Neutrophil (primary cell): ENCODE results near the gene CARD10.

Experiments used
- H3K27ac ChIP-seq: fragments of 200-600 bp; sonication (generic); 2 replicates; pipeline ENCODE4 v1.5.1; 2016; ENCODE audit warnings: mild to moderate bottlenecking, moderate library complexity
- H3K27me3 ChIP-seq: fragments of 200-600 bp; sonication (generic); 2 replicates; pipeline ENCODE4 v1.6.0; 2016; ENCODE audit warnings: mild to moderate bottlenecking
- H3K36me3 ChIP-seq: fragments of 200-600 bp; sonication (generic); 2 replicates; pipeline ENCODE4 v1.5.1; 2017
- H3K4me1 ChIP-seq, 2 experiments: fragments of 200-600 bp in 1 of 2; sonication (generic) in 1 of 2; 1 replicate in 1 of 2; 2 replicates in 1 of 2; pipeline versions ENCODE4 v1.5.1 to v1.6.1; 2013 to 2016; ENCODE audit warnings: low read depth in 1 of 2, low read length in 1 of 2, mild to moderate bottlenecking in 1 of 2, moderate library complexity in 1 of 2; ENCODE audit not compliant: control insufficient read depth in 1 of 2, insufficient read depth in 1 of 2
- H3K4me3 ChIP-seq, 2 experiments: fragments of 200-600 bp in 1 of 2; sonication (generic) in 1 of 2; 1 replicate in 1 of 2; 2 replicates in 1 of 2; pipeline ENCODE4 v1.5.1; 2013 to 2016; ENCODE audit warnings: low read depth in 1 of 2, low read length in 1 of 2, mild to moderate bottlenecking in 1 of 2, moderate library complexity in 1 of 2
- H3K9me3 ChIP-seq: fragments of 200-600 bp; sonication (generic); 2 replicates; pipeline ENCODE4 v1.5.1; 2016
- TF ChIP-seq, protein P1 (sequence below): fragments of 200-600 bp; sonication (generic); IDR thresholded peaks from 2 replicates; pipeline ENCODE4 v1.5.1; 2016; ENCODE audit warnings: antibody characterized with exemption

Gene CARD10, protein sequence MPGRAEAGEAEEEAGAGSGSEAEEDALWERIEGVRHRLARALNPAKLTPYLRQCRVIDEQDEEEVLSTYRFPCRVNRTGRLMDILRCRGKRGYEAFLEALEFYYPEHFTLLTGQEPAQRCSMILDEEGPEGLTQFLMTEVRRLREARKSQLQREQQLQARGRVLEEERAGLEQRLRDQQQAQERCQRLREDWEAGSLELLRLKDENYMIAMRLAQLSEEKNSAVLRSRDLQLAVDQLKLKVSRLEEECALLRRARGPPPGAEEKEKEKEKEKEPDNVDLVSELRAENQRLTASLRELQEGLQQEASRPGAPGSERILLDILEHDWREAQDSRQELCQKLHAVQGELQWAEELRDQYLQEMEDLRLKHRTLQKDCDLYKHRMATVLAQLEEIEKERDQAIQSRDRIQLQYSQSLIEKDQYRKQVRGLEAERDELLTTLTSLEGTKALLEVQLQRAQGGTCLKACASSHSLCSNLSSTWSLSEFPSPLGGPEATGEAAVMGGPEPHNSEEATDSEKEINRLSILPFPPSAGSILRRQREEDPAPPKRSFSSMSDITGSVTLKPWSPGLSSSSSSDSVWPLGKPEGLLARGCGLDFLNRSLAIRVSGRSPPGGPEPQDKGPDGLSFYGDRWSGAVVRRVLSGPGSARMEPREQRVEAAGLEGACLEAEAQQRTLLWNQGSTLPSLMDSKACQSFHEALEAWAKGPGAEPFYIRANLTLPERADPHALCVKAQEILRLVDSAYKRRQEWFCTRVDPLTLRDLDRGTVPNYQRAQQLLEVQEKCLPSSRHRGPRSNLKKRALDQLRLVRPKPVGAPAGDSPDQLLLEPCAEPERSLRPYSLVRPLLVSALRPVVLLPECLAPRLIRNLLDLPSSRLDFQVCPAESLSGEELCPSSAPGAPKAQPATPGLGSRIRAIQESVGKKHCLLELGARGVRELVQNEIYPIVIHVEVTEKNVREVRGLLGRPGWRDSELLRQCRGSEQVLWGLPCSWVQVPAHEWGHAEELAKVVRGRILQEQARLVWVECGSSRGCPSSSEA

DNA sequence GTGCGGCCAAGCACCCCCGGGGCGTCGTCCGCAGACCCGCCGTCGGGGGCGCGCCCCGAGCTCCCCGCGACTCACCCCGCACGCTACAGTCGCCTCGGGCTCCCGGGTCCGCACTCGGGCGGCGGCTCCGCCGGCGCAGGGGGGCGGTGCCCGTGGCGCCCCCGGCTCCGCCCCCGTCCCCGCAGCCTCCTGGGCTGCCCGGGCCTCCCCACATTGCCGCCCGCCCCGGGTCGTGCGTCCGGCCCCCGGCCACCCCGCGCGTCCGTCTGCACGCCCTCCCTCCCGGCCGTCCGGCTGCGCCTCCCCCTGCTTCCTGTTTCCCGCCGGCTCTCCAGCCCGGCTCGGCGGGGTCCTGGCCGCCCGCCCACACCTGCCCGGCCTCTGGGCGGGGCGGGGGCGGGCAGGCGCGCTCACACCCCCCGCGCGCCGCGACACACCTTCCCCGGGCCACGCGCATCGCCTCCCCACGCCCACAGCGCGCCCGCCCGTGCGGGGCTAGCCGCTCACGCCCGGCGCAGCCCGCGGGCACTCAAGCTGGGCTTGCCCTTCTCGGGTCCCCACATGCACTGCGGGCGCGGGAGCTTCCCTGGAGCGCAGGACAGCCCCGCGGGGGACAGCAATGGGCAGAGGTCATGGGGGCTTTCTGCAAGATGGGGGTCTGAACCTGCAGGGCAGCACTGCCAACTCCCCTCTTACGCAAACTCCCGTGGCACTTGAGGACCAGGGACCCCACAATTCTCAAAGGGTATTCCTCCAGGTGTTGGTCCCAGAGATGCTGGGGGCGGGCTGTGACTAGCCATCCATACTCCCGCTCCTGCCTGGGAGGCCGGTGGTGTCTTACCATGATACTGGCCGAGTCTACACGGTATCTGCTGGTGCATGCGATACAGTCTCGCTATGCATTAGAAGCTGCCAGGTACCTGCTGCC lies at the start of gene CARD10:
Gene CARD10 (minus strand): TSS at position 148 of the 928 bp plus-strand sequence. CDS start 215 bp downstream, outside the sequence.
- no peak within 1 kb of the TSS for H3K27ac ChIP-seq
- no peaks in the 10 kb centered on the region for H3K36me3 ChIP-seq
- peaks cover 0 to 5% of the 10 kb centered on the region in 2 experiments for H3K4me1 ChIP-seq
- TF ChIP-seq, protein P1, sequence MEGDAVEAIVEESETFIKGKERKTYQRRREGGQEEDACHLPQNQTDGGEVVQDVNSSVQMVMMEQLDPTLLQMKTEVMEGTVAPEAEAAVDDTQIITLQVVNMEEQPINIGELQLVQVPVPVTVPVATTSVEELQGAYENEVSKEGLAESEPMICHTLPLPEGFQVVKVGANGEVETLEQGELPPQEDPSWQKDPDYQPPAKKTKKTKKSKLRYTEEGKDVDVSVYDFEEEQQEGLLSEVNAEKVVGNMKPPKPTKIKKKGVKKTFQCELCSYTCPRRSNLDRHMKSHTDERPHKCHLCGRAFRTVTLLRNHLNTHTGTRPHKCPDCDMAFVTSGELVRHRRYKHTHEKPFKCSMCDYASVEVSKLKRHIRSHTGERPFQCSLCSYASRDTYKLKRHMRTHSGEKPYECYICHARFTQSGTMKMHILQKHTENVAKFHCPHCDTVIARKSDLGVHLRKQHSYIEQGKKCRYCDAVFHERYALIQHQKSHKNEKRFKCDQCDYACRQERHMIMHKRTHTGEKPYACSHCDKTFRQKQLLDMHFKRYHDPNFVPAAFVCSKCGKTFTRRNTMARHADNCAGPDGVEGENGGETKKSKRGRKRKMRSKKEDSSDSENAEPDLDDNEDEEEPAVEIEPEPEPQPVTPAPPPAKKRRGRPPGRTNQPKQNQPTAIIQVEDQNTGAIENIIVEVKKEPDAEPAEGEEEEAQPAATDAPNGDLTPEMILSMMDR: no peak
- H3K27me3 ChIP-seq: peaks cover 89% of the 10 kb centered on the region
- H3K4me3 ChIP-seq: no peak within 1 kb of the TSS
- no peaks in the 10 kb centered on the region for H3K9me3 ChIP-seq

DNA sequence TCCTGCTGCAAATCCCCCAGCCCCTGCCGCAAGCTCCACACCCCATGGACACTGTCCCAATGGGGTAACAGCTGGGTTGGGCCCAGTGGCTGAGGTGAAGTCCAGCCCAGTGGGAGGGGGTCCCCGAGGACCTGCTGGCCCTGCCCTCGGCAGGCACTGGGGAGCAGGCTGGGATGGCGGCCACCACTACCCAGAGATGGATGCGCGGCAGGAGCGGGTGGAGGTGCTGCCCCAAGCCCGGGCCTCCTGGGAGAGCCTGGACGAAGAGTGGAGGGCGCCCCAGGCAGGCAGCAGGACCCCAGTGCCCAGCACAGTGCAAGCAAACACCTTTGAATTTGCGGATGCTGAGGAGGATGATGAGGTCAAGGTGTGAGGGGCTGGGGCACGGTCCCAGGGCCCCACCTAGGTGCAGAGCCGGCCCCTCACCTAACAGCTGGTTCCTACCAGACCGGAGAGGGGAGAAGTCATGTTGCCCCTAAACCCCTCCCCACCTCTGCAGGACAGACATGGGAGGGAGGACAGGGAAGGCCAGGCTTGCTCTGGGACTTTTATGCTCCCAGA lies 49.3 kb upstream of the CARD10 start:
- TF ChIP-seq, protein P1: no peak
- H3K27ac ChIP-seq: no peak overlapping the region

DNA sequence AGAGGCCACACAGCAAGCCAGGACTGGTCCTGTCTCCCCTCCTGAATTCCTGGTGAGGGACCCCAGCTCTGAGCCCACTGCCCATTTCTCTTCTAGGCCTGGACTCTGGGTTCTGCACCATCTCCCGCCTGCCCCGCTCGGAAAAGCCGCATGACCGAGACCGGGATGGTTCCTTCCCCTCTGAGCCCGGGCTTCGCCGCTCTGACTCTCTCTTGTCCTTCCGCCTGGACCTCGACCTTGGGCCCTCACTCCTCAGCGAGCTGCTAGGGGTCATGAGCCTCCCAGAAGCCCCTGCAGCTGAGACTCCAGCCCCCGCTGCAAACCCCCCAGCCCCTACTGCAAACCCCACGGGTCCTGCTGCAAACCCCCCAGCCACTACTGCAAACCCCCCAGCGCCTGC lies 48.8 kb upstream of the CARD10 start:
- Histone ChIP-seq H3K27ac (no peak overlapping the region), H3K27me3 (peaks cover 33% of the 10 kb centered on the region), H3K9me3 (no peaks in the 10 kb centered on the region), H3K4me1 (peaks cover 26 to 28% of the 10 kb centered on the region in 2 experiments), H3K4me3 (no peak overlapping the region), H3K36me3 (no peaks in the 10 kb centered on the region)
- TF ChIP-seq, protein P1: no peak

More for the DNA sequence above, 49.3 kb upstream of the CARD10 start:
- Histone ChIP-seq H3K9me3 (no peaks in the 10 kb centered on the region), H3K27me3 (peaks cover 28% of the 10 kb centered on the region), H3K36me3 (no peaks in the 10 kb centered on the region), H3K4me3 (no peak overlapping the region), H3K4me1 (peaks cover 26 to 30% of the 10 kb centered on the region in 2 experiments)

DNA sequence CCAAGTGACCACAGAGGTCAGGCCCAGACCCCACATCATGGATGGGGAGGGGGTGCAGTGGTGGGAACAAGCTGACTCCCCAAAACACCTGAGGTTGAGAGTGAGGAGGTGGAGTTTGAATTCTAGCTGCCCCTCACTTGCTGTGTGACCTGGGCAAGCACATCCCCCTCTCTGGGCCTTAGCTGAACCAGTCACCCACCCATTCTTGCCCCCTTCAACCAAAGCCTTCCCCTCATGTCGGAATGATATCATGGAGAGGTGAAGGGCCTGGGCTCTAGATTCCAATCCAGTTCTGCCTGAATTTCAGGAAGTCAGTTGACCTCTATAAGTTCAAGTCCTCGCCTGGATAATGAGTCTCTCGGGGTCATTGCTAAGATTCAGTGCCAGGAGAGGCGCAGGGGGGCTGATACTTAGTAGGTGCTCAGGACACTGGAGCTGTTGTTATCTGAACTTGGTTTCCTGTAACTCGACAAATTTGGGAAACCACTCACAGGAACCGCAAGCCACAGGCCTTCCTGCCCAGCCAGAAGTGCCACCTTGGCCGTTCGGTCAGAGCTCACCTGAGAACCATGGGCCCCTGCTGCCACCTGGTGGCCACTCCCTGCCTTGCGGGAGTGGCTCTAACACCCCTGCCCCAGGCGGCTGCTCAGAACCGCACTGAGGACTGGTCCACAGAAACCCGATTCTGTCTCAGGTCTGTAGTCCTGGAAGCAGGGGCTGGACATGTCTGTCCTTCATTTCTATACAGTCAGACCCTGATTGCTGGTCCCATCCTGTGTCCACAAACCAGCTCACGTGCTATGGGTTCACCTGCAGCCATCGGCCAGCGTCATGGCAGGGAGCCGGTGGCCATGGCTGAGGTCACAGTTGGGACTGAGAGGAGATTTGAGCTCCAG lies 47.9 kb upstream of the CARD10 start:
- Histone ChIP-seq H3K36me3 (no peaks in the 10 kb centered on the region), H3K9me3 (no peaks in the 10 kb centered on the region), H3K27ac (peak overlapping the region; percentile 70), H3K27me3 (peaks cover 42% of the 10 kb centered on the region), H3K4me1 (peaks cover 26 to 28% of the 10 kb centered on the region in 2 experiments), H3K4me3 (peak overlapping the region; percentile 18 to 39)
- TF ChIP-seq, protein P1: peak; percentile 97
